ENCODE measurements around the gene MSX1. TPM values are rescaled to one million over a fixed set of nuclear protein-coding genes. Genes with fewer than 3 reads are reported as not detected.

Gene MSX1
- total RNA-seq, 1 experiment from 2014 or later = not detected

DNA sequence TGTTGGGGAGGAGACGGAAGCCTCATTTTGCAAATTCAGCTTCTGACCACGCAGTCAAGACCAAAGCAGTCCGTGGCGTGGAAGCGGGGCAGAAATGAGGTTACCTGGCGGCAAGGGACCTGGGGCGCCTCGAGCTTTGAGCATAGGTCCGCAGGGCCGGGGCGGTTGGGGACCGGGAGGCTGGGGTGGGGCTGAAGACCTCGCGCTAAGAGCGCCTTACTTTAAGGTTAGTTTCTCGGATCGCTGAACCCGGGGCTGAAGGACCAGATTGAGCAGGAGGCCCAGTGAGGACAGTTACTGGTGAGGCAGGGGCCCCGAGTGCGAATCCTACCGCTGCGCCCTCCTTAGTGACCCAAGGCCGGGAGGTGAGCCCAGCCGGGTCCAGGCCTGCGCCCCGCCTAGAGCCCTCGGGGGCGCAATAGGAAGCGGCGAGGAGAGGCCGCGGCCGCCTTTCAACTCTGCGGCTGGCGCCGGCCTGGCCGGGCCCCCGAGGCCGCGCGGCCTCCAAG, 7.5 kb downstream of the MSX1 start:
- POLR2A ChIA-PET (ENCODE audit: unreplicated experiment) = no interaction called here
- intact Hi-C loops (cut with micrococcal nuclease; ENCODE audit: unreplicated experiment) = no loop called here
- Histone ChIP-seq H4K20me1 (ENCODE audit: insufficient read depth) (no peaks in the 10 kb centered on the region), H2AFZ (no peak overlapping the region), H3K27me3 (ENCODE audit: insufficient read depth, low read depth) (peaks cover 33% of the 10 kb centered on the region), H3K9me2 (ENCODE audit: insufficient read depth) (no peaks in the 10 kb centered on the region), H3F3A (ENCODE audit: insufficient read depth, low read depth) (no peaks in the 10 kb centered on the region), H3K4me2 (no peak overlapping the region), H3K27ac (no peak overlapping the region), H3K79me2 (ENCODE audit: low read depth) (no peaks in the 10 kb centered on the region), H3K9me3 (ENCODE audit: insufficient read depth, low read depth) (no peaks in the 10 kb centered on the region), H3K36me3 (ENCODE audit: low read depth) (no peaks in the 10 kb centered on the region), H3K4me1 (replicated peaks; ENCODE audit: insufficient read depth) (no peaks in the 10 kb centered on the region), H3K4me3 (no peak overlapping the region)
- TF ChIP-seq, protein P1, sequence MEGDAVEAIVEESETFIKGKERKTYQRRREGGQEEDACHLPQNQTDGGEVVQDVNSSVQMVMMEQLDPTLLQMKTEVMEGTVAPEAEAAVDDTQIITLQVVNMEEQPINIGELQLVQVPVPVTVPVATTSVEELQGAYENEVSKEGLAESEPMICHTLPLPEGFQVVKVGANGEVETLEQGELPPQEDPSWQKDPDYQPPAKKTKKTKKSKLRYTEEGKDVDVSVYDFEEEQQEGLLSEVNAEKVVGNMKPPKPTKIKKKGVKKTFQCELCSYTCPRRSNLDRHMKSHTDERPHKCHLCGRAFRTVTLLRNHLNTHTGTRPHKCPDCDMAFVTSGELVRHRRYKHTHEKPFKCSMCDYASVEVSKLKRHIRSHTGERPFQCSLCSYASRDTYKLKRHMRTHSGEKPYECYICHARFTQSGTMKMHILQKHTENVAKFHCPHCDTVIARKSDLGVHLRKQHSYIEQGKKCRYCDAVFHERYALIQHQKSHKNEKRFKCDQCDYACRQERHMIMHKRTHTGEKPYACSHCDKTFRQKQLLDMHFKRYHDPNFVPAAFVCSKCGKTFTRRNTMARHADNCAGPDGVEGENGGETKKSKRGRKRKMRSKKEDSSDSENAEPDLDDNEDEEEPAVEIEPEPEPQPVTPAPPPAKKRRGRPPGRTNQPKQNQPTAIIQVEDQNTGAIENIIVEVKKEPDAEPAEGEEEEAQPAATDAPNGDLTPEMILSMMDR (conservative IDR thresholded peaks at IDR 0.05) = no peak
- no peak for TF ChIP-seq EZH2 (IDR thresholded peaks at IDR 0.05; ENCODE audit: low read depth)
- no TSS peak for BruUV-seq (replicated peaks)
- no peak for DNase-seq
- CTCF ChIA-PET = no interaction called here

DNA sequence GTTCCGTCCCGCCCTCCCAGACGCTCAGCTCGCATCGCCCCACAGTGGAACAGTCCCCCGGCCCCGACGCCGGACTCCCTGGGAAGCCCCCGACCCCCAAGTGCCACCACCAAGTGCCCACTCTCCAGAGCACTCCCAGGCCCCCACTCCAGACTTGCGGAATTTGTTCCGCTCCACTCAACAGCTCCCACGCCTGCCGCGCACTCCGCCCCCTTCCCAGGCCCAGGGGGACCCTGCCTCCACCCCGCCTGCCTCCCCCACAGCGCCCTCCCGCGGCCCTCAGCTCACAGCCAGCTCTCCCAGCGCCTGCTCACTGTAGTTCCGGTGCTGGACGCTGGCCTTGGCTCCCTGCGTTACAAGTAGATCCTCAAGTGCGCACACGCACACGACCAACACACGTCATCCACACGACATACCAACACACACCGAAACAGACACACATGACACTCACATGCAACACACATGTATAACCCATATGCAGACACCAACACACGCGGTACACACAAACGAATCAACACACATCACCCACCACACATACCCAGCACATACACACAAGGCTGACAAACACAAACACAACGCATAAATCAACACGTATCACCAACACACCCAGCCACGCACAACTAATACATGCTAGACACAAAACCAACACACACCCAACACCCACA, 8.0 kb downstream of the MSX1 start:
- no peak overlapping the region for H2AFZ ChIP-seq
- no peak overlapping the region for H3K27ac ChIP-seq
- no peaks in the 10 kb centered on the region for H3K79me2 ChIP-seq (ENCODE audit: low read depth)
- H3K4me3 ChIP-seq = no peak overlapping the region
- no peaks in the 10 kb centered on the region for H4K20me1 ChIP-seq (ENCODE audit: insufficient read depth)
- no TSS peak for BruUV-seq (replicated peaks)
- no peaks in the 10 kb centered on the region for H3K4me1 ChIP-seq (replicated peaks; ENCODE audit: insufficient read depth)
- H3K4me2 ChIP-seq = no peak overlapping the region
- DNase-seq = no peak
- H3K36me3 ChIP-seq (ENCODE audit: low read depth) = no peaks in the 10 kb centered on the region
- CTCF ChIA-PET = interaction anchor here (0.7 kb wide), 1 partner anchor 58 kb away, joined by 4 read pairs; no protein-coding TSS in a partner anchor
- peaks cover 39% of the 10 kb centered on the region for H3K27me3 ChIP-seq (ENCODE audit: insufficient read depth, low read depth)
- TF ChIP-seq EZH2 (IDR thresholded peaks at IDR 0.05; ENCODE audit: low read depth) = no peak
- TF ChIP-seq, protein P1 (conservative IDR thresholded peaks at IDR 0.05) = no peak
- intact Hi-C loops (cut with micrococcal nuclease; ENCODE audit: unreplicated experiment) = no loop called here
- no peaks in the 10 kb centered on the region for H3K9me2 ChIP-seq (ENCODE audit: insufficient read depth)
- no peaks in the 10 kb centered on the region for H3K9me3 ChIP-seq (ENCODE audit: insufficient read depth, low read depth)
- POLR2A ChIA-PET (ENCODE audit: unreplicated experiment) = no interaction called here
- H3F3A ChIP-seq (ENCODE audit: insufficient read depth, low read depth) = no peaks in the 10 kb centered on the region

DNA sequence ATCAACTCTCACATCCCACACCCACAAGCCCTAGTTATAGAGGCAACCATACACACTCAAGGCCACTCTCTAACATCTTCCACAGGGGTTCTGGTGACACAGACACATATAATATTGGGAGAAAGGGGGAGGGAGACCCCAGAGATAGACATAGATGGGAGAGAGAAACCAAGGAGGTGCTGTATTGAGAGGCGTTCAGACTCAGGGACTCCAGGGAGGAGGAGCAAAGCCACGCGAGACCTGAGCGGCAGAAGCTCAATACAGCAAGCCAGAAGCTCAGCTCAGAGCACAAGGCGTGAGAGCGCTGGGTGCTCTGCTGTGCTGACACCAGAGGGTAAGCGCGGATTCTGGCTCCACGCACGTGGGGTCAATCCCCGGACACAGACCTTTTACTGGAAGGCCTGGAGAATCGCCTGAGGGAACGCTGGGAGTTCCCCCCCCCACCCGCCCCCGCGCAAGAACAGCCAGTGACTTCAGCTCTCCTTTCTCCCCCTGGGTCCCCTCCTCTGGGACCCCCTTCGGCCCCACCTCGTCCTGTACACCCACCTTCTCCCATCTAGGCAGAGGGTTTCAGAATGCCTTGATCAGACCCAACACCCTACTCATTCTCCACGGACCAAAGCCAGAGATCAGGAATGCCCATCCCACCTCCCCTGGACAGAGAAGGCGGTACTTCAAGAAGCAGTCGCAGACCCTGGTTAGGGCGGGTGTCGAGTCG, 8.7 kb downstream of the MSX1 start:
- H3K27me3 ChIP-seq (ENCODE audit: insufficient read depth, low read depth) = peaks cover 44% of the 10 kb centered on the region
- no peaks in the 10 kb centered on the region for H3F3A ChIP-seq (ENCODE audit: insufficient read depth, low read depth)
- H3K4me2 ChIP-seq = no peak overlapping the region
- no peak overlapping the region for H2AFZ ChIP-seq
- BruUV-seq (replicated peaks) = no TSS peak
- H3K36me3 ChIP-seq (ENCODE audit: low read depth) = no peaks in the 10 kb centered on the region
- H3K27ac ChIP-seq = no peak overlapping the region
- H3K4me1 ChIP-seq (replicated peaks; ENCODE audit: insufficient read depth) = no peaks in the 10 kb centered on the region
- H3K9me3 ChIP-seq (ENCODE audit: insufficient read depth, low read depth) = no peaks in the 10 kb centered on the region
- CTCF ChIA-PET = interaction anchor here (0.7 kb wide), 1 partner anchor 59 kb away, joined by 4 read pairs; no protein-coding TSS in a partner anchor
- H3K79me2 ChIP-seq (ENCODE audit: low read depth) = no peaks in the 10 kb centered on the region
- TF ChIP-seq EZH2 (IDR thresholded peaks at IDR 0.05; ENCODE audit: low read depth) = no peak
- TF ChIP-seq, protein P1 (conservative IDR thresholded peaks at IDR 0.05) = no peak
- no peak for DNase-seq
- no peak overlapping the region for H3K4me3 ChIP-seq
- POLR2A ChIA-PET (ENCODE audit: unreplicated experiment) = no interaction called here
- no peaks in the 10 kb centered on the region for H3K9me2 ChIP-seq (ENCODE audit: insufficient read depth)
- intact Hi-C loops (cut with micrococcal nuclease; ENCODE audit: unreplicated experiment) = no loop called here
- no peaks in the 10 kb centered on the region for H4K20me1 ChIP-seq (ENCODE audit: insufficient read depth)
